Breast epithelium (tissue), 4 donors: ENCODE measurements around the gene TRPM2. TPM values are rescaled to one million over a fixed set of nuclear protein-coding genes. Genes with fewer than 3 reads are reported as not detected.

Source experiments
- DNase-seq, 2 donors: peaks; one replicate each; pipeline ENCODE4 v3.0.0-alpha.2; 2019; ENCODE audit warnings: low spot score in 2 of 2
- H3K27ac ChIP-seq, 2 donors: fragments of 200-600 bp; sonication (generic) in 1 of 2; one replicate each; pipeline ENCODE4 v1.5.1; 2016 to 2019; ENCODE audit warnings: mild to moderate bottlenecking in 1 of 2
- H3K27me3 ChIP-seq, 2 donors: fragments of 200-600 bp; sonication (generic) in 1 of 2; one replicate each; pipeline versions ENCODE4 v1.5.1 to v1.6.0; 2017 to 2019; ENCODE audit warnings: control low read depth in 1 of 2, mild to moderate bottlenecking in 1 of 2
- H3K36me3 ChIP-seq: fragments of 200-600 bp; one replicate; pipeline ENCODE4 v1.5.1; 2019
- H3K4me1 ChIP-seq, 2 donors: fragments of 200-600 bp; sonication (generic); one replicate each; pipeline ENCODE4 v1.5.1; 2016 to 2019; ENCODE audit warnings: control low read depth in 1 of 2
- H3K4me3 ChIP-seq, 3 donors: fragments of 200-600 bp; sonication (generic); 1 replicate in 2 of 3; 2 replicates in 1 of 3; pipeline ENCODE4 v1.5.1; 2016 to 2019; ENCODE audit warnings: mild to moderate bottlenecking in 3 of 3, moderate library complexity in 2 of 3
- H3K9me3 ChIP-seq, 2 donors: fragments of 200-600 bp; sonication (generic) in 1 of 2; one replicate each; pipeline ENCODE4 v1.5.1; 2016 to 2019; ENCODE audit warnings: control low read depth in 1 of 2
- POLR2A ChIP-seq: fragments of 450-650 bp; IDR thresholded peaks from one replicate; pipeline ENCODE4 v1.6.1; 2016; ENCODE audit warnings: antibody characterized with exemption, mild to moderate bottlenecking, moderate library complexity
- POLR2AphosphoS5 ChIP-seq, 3 donors: sonication (generic); formaldehyde crosslinking; IDR thresholded peaks; one replicate each; pipeline ENCODE4 v1.6.1; 2017; ENCODE audit warnings: antibody characterized with exemption in 3 of 3
- intact Hi-C: fragments of 100-400 bp; cut with DNase I; formaldehyde crosslinking; loops from one replicate; pipeline ENCODE4 v1.15.1; 2023; ENCODE audit warnings: low total_unique reads
- total RNA-seq, 3 donors: library from RNA; depleted of rRNA; stranded (reverse); fragments of >200 nt; gene quantifications; one replicate each; pipeline ENCODE4 v1.1.0, GENCODE V29; 2016
- TF ChIP-seq, protein P1 (sequence below), 3 donors: fragments of 450-650 bp; IDR thresholded peaks; one replicate each; pipeline ENCODE4 v1.5.1; 2016 to 2017; ENCODE audit warnings: antibody characterized with exemption in 3 of 3, mild to moderate bottlenecking in 3 of 3, moderate library complexity in 3 of 3

The TRPM2 gene
- total RNA-seq, 3 donors from 2014 or later: 4.3 to 7.9 (median 7.2) TPM

DNA sequence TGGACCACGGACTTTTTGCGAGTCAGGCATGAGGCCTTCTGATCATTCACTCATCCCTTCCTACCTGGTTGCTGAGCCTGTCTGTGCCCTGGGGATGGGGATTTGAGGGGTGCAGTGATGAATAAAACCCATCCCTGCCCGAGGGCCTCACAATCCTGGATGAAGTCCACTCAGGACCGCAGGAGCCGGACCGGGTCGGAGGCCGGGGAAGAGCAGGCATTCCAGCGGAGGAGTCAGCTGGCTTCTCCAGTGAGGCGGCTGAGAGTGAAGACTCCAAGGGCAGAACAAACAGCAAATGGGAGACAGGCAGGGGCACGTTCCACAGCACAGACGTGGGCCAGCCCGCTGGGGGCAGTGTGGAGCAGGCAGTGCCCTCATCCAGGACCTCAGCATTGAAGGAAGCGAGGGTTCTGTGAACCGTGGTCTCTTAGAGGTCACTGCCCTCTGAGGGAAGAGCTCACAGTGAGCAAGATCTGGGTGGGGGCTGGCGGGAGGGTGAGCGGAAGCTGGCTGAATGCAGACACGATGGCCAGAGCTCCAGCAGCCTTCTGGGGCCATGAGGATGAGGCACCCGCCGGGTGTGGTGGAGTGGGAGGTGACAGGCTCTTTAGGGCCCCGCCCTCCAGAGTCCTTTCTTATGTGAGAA, 91.0 kb downstream of the TRPM2 start:
- no peak overlapping the region for H3K27ac ChIP-seq
- no peaks in the 10 kb centered on the region for H3K36me3 ChIP-seq
- peaks cover 0 to 17% of the 10 kb centered on the region in 2 donors for H3K27me3 ChIP-seq
- no peak overlapping the region for H3K4me3 ChIP-seq
- TF ChIP-seq, protein P1, sequence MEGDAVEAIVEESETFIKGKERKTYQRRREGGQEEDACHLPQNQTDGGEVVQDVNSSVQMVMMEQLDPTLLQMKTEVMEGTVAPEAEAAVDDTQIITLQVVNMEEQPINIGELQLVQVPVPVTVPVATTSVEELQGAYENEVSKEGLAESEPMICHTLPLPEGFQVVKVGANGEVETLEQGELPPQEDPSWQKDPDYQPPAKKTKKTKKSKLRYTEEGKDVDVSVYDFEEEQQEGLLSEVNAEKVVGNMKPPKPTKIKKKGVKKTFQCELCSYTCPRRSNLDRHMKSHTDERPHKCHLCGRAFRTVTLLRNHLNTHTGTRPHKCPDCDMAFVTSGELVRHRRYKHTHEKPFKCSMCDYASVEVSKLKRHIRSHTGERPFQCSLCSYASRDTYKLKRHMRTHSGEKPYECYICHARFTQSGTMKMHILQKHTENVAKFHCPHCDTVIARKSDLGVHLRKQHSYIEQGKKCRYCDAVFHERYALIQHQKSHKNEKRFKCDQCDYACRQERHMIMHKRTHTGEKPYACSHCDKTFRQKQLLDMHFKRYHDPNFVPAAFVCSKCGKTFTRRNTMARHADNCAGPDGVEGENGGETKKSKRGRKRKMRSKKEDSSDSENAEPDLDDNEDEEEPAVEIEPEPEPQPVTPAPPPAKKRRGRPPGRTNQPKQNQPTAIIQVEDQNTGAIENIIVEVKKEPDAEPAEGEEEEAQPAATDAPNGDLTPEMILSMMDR (IDR thresholded peaks at IDR 0.05): no peak
- TF ChIP-seq POLR2AphosphoS5 (IDR thresholded peaks at IDR 0.05) (no peak), POLR2A (no peak)
- no peaks in the 10 kb centered on the region for H3K9me3 ChIP-seq
- intact Hi-C loops: no loop called here
- no peaks in the 10 kb centered on the region for H3K4me1 ChIP-seq
- no peak for DNase-seq

DNA sequence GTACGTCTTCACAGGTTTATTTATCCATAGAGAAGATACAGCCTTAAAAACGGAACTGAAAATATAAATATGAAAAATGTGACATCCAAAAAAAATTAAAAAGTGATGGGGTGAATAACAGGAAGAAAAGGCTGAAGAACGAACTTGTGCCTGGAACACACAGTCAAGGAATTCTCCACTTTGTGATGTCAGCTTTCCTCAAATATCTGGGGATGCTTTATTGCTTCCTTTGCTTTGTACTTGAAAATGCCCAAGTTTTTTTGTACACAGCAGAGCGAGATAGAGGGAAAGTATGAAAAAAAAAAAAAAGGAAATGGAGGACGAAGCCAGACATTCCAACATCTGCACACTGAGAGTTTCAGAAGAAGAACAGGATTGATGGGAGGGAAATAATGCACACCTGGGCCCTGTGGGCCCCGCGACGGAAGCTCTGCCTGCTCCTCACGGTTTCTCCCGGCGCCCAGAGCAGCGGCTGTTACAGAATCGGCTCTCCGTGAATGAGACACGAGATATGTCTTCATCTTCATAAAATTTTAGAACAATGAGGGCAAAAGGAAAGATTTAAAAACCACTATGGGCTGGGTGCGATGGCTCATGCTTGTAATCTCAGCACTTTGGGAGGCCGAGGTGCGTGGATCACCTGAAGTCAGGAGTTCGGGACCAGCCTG, 91.9 kb downstream of the TRPM2 start:
- no peaks in the 10 kb centered on the region for H3K9me3 ChIP-seq
- no peaks in the 10 kb centered on the region for H3K36me3 ChIP-seq
- intact Hi-C loops: no loop called here
- DNase-seq: no peak
- no peak overlapping the region for H3K27ac ChIP-seq
- no peaks in the 10 kb centered on the region for H3K4me1 ChIP-seq
- no peak for TF ChIP-seq POLR2AphosphoS5 (IDR thresholded peaks at IDR 0.05)
- TF ChIP-seq POLR2A: no peak
- TF ChIP-seq, protein P1 (IDR thresholded peaks at IDR 0.05): no peak
- H3K4me3 ChIP-seq: no peak overlapping the region
- peaks cover 0 to 26% of the 10 kb centered on the region in 2 donors for H3K27me3 ChIP-seq

DNA sequence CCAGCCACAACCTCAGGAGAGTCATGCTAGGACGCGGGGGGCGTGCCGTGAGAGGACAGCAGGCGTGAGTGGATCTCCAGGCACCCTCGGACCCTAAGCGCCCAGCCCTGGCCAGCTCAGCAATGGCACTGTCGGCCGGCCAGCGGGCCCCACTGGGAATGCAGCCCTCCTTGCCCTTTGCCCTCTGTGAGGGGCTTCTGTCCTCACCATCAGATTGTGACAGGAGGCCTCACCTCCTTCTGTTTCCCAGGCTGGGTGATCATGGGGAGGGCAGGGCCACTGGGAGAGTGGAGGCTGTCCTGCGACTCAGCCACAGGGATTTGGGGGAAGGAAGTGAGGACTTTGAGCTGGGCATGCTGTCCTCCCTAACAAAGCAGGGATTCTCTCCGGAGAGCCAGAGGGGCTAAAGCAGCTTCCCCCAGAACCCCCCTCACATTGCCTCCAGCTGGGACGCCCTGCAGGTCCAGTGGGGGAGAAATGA, 95.3 kb downstream of the TRPM2 start:
- H3K36me3 ChIP-seq: no peaks in the 10 kb centered on the region
- H3K27ac ChIP-seq: no peak overlapping the region
- H3K4me3 ChIP-seq: no peak overlapping the region
- intact Hi-C loops: no loop called here
- no peaks in the 10 kb centered on the region for H3K4me1 ChIP-seq
- H3K9me3 ChIP-seq: no peaks in the 10 kb centered on the region
- TF ChIP-seq POLR2A: no peak
- TF ChIP-seq, protein P1 (IDR thresholded peaks at IDR 0.05): no peak
- TF ChIP-seq POLR2AphosphoS5 (IDR thresholded peaks at IDR 0.05): no peak
- H3K27me3 ChIP-seq: peaks cover 0 to 30% of the 10 kb centered on the region in 2 donors
- peak in 1 of 2 donors; percentile 19 for DNase-seq

DNA sequence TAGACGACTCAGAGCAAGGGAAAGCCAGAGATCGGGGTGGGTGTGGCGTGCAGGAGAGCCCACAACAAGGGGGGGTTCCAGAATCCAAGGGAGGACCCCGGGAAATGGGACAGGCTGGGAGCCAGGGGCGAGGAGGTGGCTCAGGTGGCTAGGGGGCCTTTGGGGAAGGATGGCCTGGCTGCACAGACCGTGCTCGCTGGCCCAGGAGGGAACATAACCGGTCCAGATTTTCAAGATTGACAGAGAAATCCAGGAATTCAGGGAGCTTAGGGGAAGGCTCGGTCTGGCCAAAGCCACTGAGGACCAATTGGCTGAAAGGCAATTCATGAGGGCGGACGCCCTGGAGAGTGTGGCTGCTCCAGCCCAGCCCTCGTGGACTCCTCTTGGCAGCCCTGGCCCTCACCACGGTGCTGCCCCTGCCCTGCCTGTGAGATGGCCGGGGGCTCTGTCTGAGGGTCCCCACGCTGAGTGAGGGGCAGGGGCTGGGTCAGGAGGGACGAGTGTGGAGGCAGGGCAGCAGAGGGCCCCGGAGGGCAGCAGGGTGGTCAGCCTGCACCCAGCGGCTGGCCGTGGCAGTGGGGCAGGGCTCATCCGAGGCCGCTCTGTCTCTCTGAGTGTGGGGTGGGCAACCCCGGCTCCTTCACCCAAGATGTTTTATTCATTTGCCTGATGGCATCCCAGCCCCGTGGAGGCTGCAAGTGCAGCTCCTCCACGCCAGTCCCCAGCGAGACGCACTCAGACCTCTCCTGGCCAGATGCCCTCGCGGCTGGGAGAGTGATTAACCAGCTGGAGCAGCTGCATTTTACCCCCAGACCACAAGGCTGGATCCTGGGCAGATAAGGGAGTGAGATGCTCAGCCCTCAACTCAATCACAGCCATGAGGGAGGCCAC, 96.3 kb downstream of the TRPM2 start:
- H3K4me3 ChIP-seq: no peak overlapping the region
- peak in 1 of 2 donors; percentile 44 for DNase-seq
- H3K27me3 ChIP-seq: peaks cover 0 to 30% of the 10 kb centered on the region in 2 donors
- H3K4me1 ChIP-seq: no peaks in the 10 kb centered on the region
- no peaks in the 10 kb centered on the region for H3K36me3 ChIP-seq
- H3K27ac ChIP-seq: no peak overlapping the region
- intact Hi-C loops: loop anchor here (2.0 kb wide), 1 partner anchor 31 kb away; no protein-coding TSS in a partner anchor
- TF ChIP-seq, protein P1 (IDR thresholded peaks at IDR 0.05): no peak
- TF ChIP-seq POLR2A: no peak
- no peak for TF ChIP-seq POLR2AphosphoS5 (IDR thresholded peaks at IDR 0.05)
- H3K9me3 ChIP-seq: peaks cover 0 to 10% of the 10 kb centered on the region in 2 donors
